Prostate gland (tissue), 2 donors: ENCODE measurements around the gene ERI3.

Experiments
- CTCF ChIP-seq, 4 experiments: fragments of 200-600 bp in 2 of 4; fragments of 450-650 bp in 2 of 4; sonication (generic) in 2 of 4; IDR thresholded peaks; 1 replicate in 3 of 4; 2 replicates in 1 of 4; pipeline ENCODE4 v1.5.1; 2016 to 2019; ENCODE audit warnings: antibody characterized with exemption in 4 of 4, mild to moderate bottlenecking in 2 of 4, moderate library complexity in 2 of 4
- POLR2A ChIP-seq: fragments of 450-650 bp; IDR thresholded peaks from one replicate; pipeline ENCODE4 v1.6.1; 2016; ENCODE audit warnings: antibody characterized with exemption, mild to moderate bottlenecking
- POLR2AphosphoS5 ChIP-seq: sonication (generic); formaldehyde crosslinking; IDR thresholded peaks from one replicate; pipeline ENCODE4 v1.6.1; 2017; ENCODE audit warnings: antibody characterized with exemption

DNA sequence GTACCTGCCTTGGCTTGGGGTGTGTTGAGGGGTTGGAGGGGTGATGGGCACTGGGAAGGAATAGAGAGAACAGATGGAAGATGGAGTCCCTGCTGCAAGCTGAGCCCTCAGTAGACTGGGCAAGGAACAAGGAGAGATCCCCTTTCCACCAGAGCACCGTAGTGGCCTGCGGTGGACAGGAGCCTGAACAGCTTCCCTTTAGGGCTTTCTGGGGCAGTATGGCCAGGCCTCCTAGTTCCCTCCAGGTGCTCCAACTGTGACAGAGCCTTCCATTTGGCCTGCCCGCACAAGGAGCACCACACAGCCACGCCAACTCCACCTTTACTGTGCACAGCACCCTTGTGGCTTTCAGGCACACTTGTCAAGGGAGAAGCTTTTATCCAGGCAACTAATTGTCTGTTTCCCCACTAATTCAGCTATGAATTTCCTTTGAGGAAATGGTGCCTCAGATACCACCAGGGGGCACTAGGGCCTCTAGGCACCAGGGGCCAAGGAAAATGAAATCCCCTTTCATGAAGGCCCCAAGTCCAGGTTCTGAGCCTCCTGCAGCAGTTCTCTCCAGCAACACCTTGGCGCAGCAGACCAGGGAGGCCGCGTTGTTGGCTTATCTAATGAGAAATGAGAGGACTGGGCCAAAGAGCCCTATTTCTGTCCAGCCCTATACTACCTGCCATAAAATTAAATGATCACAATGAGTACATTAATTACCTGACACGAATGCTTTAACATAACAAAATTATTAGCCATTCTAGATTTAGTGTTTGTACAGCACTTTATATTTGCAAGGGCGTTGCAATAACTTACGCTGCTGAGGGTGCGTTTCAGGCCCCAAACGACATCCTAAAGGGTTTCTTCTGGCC, 23.1 kb upstream of the ERI3 start:
- peak in 3 of 4 experiments; percentile 48 to 75 (median 58) for TF ChIP-seq CTCF (IDR thresholded peaks at IDR 0.05)
- no peak for TF ChIP-seq POLR2A
- TF ChIP-seq POLR2AphosphoS5 = no peak
